ENCODE measurements around the gene SRRM4.

SRRM4 gene

DNA sequence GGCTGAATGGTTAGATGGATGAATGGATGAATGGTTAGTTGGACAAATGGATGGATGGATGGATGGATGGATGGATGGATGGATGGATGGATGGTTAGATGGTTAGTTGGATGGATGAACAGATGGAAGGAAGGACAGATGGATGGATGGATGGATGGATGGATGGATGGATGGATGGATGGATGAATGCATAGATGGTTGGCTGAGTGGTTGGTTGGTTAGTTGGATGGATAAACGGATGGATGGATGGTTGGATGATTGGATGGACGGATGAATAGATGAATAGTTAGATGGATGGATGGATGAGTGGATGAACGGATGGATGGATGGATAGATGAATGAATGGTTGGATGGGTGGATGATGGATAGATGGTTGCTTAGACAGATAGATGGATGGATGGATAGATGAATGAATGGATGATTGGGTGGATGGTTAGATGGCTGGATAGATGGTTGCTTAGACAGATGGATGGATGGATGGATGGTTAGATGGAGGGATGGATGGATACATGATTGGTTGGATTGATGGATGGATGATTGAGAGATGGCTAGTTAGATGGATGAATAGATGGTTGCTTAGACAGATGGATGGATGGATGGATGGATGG, 148.6 kb downstream of the SRRM4 start:
- TF ChIP-seq, protein P1, sequence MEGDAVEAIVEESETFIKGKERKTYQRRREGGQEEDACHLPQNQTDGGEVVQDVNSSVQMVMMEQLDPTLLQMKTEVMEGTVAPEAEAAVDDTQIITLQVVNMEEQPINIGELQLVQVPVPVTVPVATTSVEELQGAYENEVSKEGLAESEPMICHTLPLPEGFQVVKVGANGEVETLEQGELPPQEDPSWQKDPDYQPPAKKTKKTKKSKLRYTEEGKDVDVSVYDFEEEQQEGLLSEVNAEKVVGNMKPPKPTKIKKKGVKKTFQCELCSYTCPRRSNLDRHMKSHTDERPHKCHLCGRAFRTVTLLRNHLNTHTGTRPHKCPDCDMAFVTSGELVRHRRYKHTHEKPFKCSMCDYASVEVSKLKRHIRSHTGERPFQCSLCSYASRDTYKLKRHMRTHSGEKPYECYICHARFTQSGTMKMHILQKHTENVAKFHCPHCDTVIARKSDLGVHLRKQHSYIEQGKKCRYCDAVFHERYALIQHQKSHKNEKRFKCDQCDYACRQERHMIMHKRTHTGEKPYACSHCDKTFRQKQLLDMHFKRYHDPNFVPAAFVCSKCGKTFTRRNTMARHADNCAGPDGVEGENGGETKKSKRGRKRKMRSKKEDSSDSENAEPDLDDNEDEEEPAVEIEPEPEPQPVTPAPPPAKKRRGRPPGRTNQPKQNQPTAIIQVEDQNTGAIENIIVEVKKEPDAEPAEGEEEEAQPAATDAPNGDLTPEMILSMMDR (IDR thresholded peaks at IDR 0.05; ENCODE audit: borderline replicate concordance, insufficient read depth, low read depth, low read length) = no peak
- H3K4me3 ChIP-seq (ENCODE audit: low read depth, low read length) = no peak overlapping the region

GRCh38 chr12:119130523-119130922, 149.2 kb downstream of the SRRM4 start:
- TF ChIP-seq, protein P1 (IDR thresholded peaks at IDR 0.05; ENCODE audit: borderline replicate concordance, insufficient read depth, low read depth, low read length) = no peak
- H3K4me3 ChIP-seq (ENCODE audit: low read depth, low read length) = no peak overlapping the region

DNA sequence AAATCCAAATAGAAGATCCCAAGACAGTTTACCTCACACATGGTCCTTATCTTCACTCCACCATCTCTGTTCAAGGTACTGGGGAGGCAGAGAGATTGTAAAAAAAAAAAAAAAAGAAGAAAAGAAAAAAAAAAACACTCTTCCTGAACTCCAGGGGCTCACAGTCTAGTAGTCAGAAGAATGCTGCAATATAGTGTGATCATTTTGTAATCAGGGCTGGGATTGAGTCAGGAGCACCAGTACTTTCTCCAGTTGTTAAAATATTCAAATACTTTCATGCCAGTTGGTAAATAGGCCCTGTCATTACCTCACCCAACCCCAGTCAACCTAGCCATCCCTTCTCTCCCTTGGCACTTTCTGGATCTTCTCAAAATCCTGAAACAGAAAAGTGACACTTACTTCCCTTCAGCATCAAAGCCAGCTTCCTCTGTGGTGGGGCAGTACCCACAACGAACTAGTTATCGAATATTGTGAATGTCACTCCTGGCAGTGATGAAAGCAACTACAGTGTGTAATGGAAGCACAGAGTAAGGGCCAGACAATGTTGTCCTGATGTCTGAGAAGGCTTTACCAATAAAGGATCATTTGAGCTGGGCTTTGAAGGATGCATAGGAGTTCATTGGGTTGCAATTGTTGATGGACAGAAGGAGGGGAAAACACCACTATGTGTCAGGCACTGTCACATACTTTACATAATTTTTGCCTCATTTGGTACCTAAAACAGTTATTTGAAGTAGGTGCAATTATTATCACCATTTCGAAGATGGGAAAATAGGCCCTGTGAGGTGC, 153.1 kb downstream of the SRRM4 start:
- TF ChIP-seq, protein P1 (IDR thresholded peaks at IDR 0.05; ENCODE audit: borderline replicate concordance, insufficient read depth, low read depth, low read length) = no peak
- no peak overlapping the region for H3K4me3 ChIP-seq (ENCODE audit: low read depth, low read length)

- no peak overlapping the region for H3K4me3 ChIP-seq (ENCODE audit: low read depth, low read length)
- TF ChIP-seq, protein P1 (IDR thresholded peaks at IDR 0.05; ENCODE audit: borderline replicate concordance, insufficient read depth, low read depth, low read length) = no peak
Observed at GRCh38 chr12:119136811-119137410, 155.6 kb downstream of the SRRM4 start.

DNA sequence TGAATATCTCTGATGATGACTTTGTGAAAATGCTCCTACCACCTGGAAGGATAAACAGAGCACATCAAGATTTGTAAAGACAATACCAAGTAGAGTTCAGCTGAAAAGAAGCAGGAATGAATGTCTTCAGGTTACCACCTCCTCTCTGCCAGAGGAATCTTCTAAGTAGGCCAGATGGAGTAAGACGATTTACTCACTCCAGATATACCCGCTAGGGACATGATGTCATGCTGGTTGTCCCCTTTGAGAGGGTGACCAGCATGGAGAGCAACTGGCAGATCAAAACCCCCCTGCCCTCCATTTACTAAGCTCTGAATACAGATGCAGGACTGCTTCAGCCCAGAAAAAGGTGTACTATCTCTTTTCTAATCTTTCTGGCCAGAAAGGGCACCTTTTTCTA, 158.1 kb downstream of the SRRM4 start:
- TF ChIP-seq, protein P1 (IDR thresholded peaks at IDR 0.05; ENCODE audit: borderline replicate concordance, insufficient read depth, low read depth, low read length) = no peak

GRCh38 chr12:119145367-119145766, 164.0 kb downstream of the SRRM4 start:
- H3K4me3 ChIP-seq (ENCODE audit: low read depth, low read length) = no peak overlapping the region
- TF ChIP-seq, protein P1 (IDR thresholded peaks at IDR 0.05; ENCODE audit: borderline replicate concordance, insufficient read depth, low read depth, low read length) = no peak

More for the DNA sequence above, 158.1 kb downstream of the SRRM4 start:
- no peak overlapping the region for H3K4me3 ChIP-seq (ENCODE audit: low read depth, low read length)
